Measurements from ENCODE around the gene WTAP.
"Not testable (repeated sequence)": the region's sequence is repeated elsewhere in the genome, so short reads cannot be mapped to it uniquely, and the experiment has no call there.

WTAP gene

DNA sequence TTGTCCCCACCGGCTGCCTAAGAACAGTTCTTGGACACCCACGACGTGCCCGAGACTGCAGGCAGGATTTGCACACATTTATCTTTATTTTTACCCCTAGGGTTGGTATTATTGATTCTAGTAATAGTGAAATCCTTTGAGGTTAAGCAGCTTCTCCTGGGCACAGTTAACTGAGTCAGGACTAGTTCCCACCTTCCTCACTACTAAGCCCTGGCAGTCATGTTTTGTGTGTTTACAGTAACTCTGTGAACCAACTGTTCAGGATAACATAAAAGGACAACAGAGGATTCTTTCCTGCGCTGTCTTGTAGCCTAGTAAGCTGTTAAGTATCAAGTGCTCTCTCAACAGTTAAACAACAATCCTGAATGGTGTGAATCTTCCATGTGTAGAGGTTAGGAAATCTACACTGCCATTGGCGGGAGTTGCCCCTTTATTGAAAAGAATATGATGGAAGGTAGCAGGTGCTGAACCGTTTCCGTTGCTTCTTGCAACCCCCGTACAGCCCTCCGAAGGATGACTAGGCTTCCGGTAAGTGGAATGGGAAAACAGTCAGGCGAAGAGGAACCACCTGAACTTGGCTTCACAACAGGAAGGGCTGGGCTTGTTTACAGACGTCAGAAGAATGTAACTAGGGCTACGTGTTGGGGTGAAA lies 33.3 kb upstream of the WTAP start:
- DNase-seq (ENCODE audit: low read depth) = no peak

DNA sequence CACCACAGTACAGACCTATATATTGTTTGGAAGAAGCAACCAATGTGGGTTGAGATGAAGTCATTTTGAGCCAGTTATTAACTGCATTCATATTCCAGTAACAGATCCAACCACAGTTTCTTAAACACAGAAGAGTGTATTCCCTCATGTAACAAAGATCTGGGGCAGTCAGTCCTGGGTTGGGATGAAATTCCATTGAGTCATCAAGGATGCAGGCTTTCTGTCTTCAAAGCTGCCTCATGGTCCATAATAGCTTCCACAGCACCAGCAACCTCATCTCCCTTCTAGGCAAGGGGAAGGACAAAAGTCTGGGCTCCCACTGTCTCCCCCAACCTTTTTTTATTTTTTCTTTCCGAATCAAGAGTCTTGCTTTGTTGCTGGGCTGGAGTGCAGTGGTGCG lies 31.3 kb upstream of the WTAP start:
- no peak for DNase-seq (ENCODE audit: low read depth)

DNA sequence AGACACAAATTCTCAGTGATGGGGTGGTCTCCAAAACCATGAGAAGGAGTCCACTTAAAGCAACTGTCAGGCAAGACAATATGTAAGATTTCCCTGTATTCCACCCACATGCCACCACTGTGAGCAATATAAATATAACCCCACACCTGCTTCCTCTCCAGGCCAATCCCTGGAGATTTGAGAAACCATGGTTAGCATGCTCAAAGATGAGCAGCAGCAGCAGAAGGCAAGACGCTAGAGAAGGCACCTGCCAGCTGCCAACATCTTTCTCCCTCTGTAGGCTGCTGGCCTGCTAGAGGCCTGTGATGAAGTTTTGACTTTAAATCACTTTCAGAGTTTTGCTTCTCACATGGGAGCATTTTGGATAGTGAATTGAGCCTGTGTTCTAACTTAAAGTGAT lies 26.3 kb upstream of the WTAP start:
- DNase-seq (ENCODE audit: low read depth) = no peak

DNA sequence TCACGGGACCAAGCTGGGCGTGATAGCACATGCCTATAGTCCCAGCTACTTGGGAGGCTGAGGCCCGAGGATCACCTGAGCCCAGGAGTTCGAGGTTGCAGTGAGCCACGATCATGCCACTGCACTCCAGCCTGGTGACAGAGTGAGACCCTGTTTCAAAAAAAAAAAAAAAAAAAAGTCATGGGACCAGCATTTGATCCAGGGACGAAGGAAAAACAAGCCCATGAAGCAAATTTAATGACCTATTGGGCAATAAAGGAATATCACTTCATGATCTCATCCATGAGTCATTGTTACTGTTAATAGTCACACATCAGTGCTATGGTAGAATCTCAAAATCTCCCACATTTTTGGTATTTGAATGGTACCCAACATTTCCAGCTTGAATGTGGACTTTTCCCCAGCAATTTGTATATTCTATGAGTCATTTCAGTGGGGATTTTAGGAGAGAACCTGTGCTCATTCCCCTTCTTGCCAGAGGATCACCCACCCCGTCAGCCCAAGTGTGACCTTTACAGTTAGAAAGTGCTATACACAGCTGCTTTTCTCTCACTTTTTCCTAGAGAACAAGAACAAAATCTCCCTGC lies 25.8 kb upstream of the WTAP start:
- no peak for DNase-seq (ENCODE audit: low read depth)

GRCh38 chr6:159710603-159711002 lies 16.7 kb upstream of the WTAP start:
- DNase-seq (ENCODE audit: low read depth) = not testable (repeated sequence)

- not testable (repeated sequence) for DNase-seq (ENCODE audit: low read depth)
These were observed 14.9 kb upstream of the WTAP start for GRCh38 chr6:159712389-159712788.

DNA sequence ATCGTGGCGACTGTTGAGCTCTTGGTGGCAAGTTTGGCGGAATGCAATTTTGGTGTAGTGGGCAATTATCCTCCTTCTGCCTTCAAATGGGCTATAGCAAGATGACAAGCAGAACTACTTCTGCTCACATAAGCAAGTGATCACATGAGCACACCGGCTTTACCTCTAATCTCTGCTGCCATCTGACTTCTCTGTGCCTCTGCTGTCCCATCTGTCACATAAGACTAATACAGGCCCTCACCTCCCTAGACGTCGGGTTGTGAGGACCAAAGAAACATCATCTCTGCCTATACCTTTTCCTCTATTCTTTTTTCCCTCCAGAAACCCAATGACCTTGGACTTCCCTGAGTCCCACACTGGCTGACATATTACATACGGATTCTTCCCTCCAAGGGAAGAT lies 13.3 kb upstream of the WTAP start:
- DNase-seq (ENCODE audit: low read depth) = no peak

DNA sequence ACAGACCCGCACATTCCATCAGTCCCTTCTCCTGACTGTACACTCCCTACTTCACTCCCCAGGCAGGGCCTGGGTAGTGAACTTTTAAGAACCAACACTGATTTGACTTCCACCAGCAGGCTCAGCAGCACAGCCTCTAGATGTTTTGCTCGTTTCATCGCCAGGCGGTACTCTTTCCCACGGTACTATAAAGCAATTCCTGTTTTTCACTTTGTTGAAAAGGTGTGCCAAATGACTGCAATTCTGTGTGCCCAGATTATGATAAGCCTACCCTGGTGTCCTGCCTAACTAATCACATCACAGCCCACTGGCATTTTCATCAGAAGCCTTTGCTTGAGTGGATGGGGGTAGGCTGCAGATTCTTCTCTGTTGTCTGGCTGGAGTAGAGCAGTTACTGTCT lies 12.9 kb upstream of the WTAP start:
- DNase-seq (ENCODE audit: low read depth) = no peak

GRCh38 chr6:159715166-159715565 lies 12.1 kb upstream of the WTAP start:
- DNase-seq (ENCODE audit: low read depth) = no peak

DNA sequence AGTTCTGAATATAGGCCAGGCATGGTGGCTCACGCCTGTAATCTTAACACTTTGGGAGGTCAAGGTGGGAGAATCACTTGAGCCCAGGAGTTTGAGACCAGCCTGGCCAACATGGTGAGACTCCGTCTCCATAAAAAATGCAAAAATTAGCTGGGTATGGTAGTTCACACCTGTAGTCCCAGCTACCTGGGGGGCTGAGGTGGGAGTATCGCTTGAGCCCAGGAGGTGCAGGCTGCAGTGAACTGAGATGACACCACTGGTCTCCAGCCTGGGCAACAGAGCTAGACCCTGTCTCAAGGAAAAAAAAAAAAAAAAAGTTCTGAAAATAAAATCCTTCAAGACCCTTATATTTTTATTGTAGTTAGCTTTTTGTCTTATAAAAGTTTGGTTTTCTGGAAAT lies 11.7 kb upstream of the WTAP start:
- DNase-seq (ENCODE audit: low read depth) = no peak

DNA sequence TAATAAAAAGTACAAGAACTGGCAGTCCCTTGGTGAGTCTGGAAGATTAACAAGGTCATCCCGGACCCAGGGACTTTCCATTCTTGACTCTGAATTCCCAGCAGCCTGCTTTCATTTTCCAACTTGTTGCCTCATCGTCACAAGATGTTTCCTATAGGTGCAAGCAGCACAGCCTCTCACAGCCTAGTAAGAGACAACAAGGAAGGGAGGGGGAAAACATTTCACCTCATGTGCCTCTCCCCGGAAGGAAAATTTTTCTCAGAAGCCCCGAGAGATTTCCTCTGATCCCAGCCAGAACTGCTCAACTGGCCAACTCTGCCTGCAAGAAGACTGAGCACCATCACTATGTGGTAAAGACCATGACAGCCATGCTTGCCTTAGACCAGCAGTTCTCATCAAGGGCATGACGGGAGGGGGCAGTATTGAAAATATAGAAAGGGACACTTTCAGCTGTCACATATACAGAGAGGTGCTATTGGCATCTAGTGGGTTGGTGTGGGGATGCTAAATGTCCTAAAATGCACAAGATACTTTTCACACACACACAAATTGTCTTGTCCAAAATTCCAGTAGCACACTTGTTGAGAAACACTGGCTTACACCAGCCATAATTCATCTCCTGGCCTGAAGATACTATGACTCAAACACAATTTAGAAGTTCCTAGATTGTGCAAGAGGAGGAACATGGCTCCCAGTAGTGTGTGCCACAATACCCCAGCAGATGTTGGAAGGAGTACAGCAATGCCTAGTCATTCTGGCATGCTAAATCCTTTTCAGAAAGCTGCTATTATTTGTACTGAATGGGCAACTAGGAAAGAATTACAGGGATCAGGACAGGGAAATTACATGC lies 10.8 kb upstream of the WTAP start:
- no peak for DNase-seq (ENCODE audit: low read depth)

DNA sequence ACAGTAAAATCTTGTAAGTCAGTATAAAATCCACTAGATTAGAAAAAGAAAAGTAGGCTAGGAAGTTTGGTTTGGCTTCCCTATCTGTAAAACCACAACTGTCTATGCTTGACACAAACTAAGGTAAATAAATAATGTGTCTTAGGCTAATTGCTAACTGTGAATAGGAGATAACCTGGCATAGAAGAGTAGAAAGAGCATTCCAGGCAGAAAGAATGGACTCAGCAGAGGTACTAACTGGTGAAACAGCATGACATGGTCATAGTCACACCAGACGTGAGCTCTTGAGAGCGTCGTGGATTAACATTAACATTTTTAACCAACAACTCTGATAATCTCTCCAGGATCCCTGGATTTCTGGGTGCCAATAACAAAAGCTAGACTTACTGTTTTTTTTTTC lies 8.7 kb upstream of the WTAP start:
- DNase-seq (ENCODE audit: low read depth) = no peak

GRCh38 chr6:159719287-159719686 lies 8.0 kb upstream of the WTAP start:
- no peak for DNase-seq (ENCODE audit: low read depth)

- DNase-seq (ENCODE audit: low read depth) = no peak
These were observed 6.6 kb upstream of the WTAP start for GRCh38 chr6:159720708-159721107.

DNA sequence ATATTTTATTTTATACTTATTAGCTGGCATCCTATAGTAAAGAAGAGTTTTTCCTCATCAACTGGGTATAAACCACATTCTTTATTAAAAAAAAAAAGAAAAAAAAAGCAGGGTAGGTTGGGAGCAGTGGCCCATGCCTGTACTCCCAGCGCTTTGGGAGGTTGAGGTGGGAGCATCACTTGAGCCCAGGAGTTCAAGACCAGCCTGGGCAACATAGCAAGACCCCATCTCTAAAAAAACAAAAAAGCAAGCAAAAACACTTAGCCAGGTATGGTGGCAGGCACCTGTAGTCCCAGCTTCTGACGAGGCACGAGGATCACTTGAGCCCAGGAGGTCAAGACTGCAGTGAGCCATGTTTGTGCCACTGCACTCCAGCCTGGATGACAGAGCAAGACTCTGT lies 5.3 kb upstream of the WTAP start:
- DNase-seq (ENCODE audit: low read depth) = not testable (repeated sequence)

- no peak for DNase-seq (ENCODE audit: low read depth)
These were observed 4.7 kb upstream of the WTAP start for GRCh38 chr6:159722655-159723054.

GRCh38 chr6:159723259-159723658 lies 4.0 kb upstream of the WTAP start:
- DNase-seq (ENCODE audit: low read depth) = no peak

- no peak for DNase-seq (ENCODE audit: low read depth)
These were observed 2.5 kb upstream of the WTAP start for GRCh38 chr6:159724778-159725177.

DNA sequence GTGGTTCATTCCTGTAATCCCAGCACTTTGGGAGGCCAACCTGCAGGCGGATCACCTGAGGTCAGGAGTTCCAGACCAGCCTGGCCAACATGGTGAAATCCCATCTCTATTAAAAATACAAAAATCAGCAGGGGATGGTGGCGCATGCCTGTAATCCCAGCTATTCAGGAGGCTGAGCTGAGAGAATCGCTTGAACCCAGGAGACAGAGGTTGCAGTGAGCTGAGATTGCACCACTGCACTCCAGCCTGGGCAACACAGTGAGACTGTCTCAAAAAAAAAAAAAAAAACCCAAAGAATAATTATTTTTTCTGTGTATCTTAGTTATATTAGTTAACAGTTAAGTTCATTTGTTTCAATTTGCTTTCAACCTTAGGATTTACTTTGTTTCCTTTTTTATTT lies 2.1 kb upstream of the WTAP start:
- DNase-seq (ENCODE audit: low read depth) = not testable (repeated sequence)

DNA sequence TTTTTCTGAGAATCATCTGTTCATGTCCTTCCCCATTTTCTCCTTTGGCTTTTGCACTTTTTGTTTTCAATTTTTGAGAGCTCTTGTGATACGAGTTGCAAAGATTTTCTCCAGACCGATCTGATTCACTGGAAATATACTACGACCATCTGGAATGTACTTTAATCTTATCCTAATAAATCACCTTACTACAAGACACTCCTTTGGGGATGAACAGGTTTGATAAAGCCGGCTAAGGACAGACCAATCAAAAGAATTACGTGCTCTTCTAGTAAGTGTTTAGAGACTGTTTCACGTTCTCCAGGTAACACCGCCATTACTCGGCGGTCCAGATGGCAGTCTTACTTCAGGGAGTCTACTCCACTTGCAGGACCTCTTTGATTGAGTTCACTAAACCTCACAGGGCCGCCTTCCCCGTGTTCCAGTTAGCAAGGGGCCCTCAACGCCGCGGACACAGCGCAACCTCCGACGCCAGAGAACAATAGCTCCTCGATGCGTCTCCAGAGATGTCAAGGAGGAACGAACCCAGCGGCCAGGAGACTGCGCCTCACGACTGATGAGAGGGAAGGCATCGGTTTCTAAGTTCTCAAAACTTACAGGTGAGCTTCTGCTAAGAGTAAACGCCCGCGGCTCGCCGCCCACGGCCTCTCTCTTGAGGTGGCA lies 920 bp upstream of the WTAP start:
- DNase-seq (ENCODE audit: low read depth) = no peak

DNA sequence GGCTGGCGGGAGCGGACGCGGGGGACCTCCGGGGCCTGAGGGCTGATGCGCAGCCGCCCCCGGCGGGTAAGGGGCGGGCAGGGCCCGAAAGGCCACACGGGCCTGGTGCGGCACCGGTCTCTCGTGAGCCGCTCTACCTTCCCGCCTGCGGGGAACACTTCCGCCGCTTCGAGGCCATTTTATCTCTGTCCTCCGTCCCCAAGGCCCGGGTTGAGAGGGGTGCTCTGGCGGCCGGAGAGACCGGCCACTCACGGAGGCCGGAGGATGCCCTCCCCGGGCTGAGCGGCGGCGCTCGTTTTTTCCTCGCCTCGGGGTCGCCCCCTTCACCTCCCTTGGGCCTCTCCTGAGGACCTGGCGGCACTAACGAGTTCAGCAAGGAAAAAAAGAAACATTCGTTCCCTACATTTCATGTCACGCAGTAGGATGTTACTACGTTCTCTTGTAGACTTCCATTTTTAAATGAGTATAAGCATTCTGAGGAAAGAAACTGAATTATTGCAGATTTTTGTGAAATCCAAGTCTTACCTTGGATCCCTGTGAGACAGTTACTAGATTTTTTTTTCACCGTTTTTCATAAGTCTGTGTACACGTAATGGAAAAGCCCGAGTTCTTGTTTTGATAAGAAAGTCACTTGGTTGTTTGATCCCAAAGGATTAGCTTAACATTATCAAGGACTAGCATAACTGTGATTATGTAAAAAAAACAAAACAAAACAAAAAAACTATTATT lies 575 bp downstream of the WTAP start:
- DNase-seq (ENCODE audit: low read depth) = no peak

GRCh38 chr6:159728531-159728964 lies 1.2 kb downstream of the WTAP start:
- no peak for DNase-seq (ENCODE audit: low read depth)
